PC-3 (cell line): ENCODE measurements around the gene LOXHD1.

Source experiments
- CTCF ChIP-seq: fragments of 300-600 bp; sonication (generic); conservative IDR thresholded peaks from 2 replicates; pipeline ENCODE4 v1.5.1; 2017; ENCODE audit warnings: antibody characterized with exemption, low read depth, mild to moderate bottlenecking, low read length
- EZH2phosphoT487 ChIP-seq: fragments of 300-600 bp; sonication (generic); IDR thresholded peaks from 2 replicates; pipeline ENCODE4 v1.6.1; 2018; ENCODE audit warnings: mild to moderate bottlenecking, antibody characterized with exemption, low read length, borderline replicate concordance

GRCh38 chr18:46477425-46478011 lies 179.5 kb downstream of the LOXHD1 start:
- TF ChIP-seq CTCF = no peak
- TF ChIP-seq EZH2phosphoT487 = no peak
